Inflammatory macrophage treated with lipopolysaccharide for 1 hour (primary cell): ENCODE data around the gene CGB5.
"Not testable (repeated sequence)": the region's sequence is repeated elsewhere in the genome, so short reads cannot be mapped to it uniquely, and the experiment has no call there.

Source experiments
- DNase-seq, 2 donors: peaks; one replicate each; pipeline ENCODE4 v3.0.0-alpha.2; 2020 to 2022

Gene CGB5

GRCh38 chr19:49043548-49043947 is at the start of gene CGB5:
Gene CGB5, plus strand, starts transcription at chr19:49043848. Its CDS starts 362 bp downstream, at chr19:49044210.
- not testable (repeated sequence) for DNase-seq

- no peak for DNase-seq
Measured at GRCh38 chr19:48994035-48994386, 49.6 kb upstream of the CGB5 start.

GRCh38 chr19:48997972-48998371 is 45.7 kb upstream of the CGB5 start:
- DNase-seq, result peak; percentile 37 to 75

- peak; percentile 31 to 75 for DNase-seq
Measured at GRCh38 chr19:48999481-49000325, 43.9 kb upstream of the CGB5 start.

GRCh38 chr19:49004133-49004532 is 39.5 kb upstream of the CGB5 start:
- DNase-seq, result no peak

- no peak for DNase-seq
Measured at GRCh38 chr19:49004964-49005614, 38.6 kb upstream of the CGB5 start.

- no peak for DNase-seq
Measured at GRCh38 chr19:49006905-49007304, 36.7 kb upstream of the CGB5 start.

- DNase-seq, result no peak
Measured at GRCh38 chr19:49009828-49010227, 33.8 kb upstream of the CGB5 start.

- no peak for DNase-seq
Measured at GRCh38 chr19:49010453-49010852, 33.2 kb upstream of the CGB5 start.

- DNase-seq, result no peak
Measured at GRCh38 chr19:49011194-49011593, 32.5 kb upstream of the CGB5 start.

- DNase-seq, result no peak
Measured at GRCh38 chr19:49014123-49014869, 29.4 kb upstream of the CGB5 start.

GRCh38 chr19:49014870-49015255 is 28.8 kb upstream of the CGB5 start:
- no peak for DNase-seq

GRCh38 chr19:49016067-49016839 is 27.4 kb upstream of the CGB5 start:
- no peak for DNase-seq

- no peak for DNase-seq
Measured at GRCh38 chr19:49017041-49017665, 26.5 kb upstream of the CGB5 start, which contains the start of gene LHB. Gene LHB, minus strand, starts transcription at chr19:49017091. Its CDS starts 10 bp downstream, at chr19:49017081.

- peak; percentile 18 to 45 for DNase-seq
Measured at GRCh38 chr19:49017666-49018351, 25.8 kb upstream of the CGB5 start.

GRCh38 chr19:49018388-49019241 is 25.0 kb upstream of the CGB5 start:
- DNase-seq, result peak in 1 of 2 donors; percentile 3

- DNase-seq, result peak in 1 of 2 donors; percentile 47
Measured at GRCh38 chr19:49019242-49019932, 24.3 kb upstream of the CGB5 start.

- DNase-seq, result no peak
Measured at GRCh38 chr19:49020342-49020741, 23.3 kb upstream of the CGB5 start.

- peak; percentile 23 to 57 for DNase-seq
Measured at GRCh38 chr19:49020931-49021895, 22.4 kb upstream of the CGB5 start.
